Trophoblast cell (in vitro differentiated cells and primary cell): ENCODE measurements around the gene ONECUT2.

Source experiments
- DNase-seq, 2 donors: peaks; one replicate each; pipeline ENCODE4 v3.0.0-alpha.2; 2016
- H2AFZ ChIP-seq: 2 replicates; pipeline ENCODE4 v1.6.1; 2013; ENCODE audit warnings: low read length, moderate library complexity, mild to moderate bottlenecking; ENCODE audit not compliant: insufficient read depth, poor library complexity
- H2AK5ac ChIP-seq: 2 replicates; pipeline ENCODE4 v1.6.1; 2013; ENCODE audit warnings: mild to moderate bottlenecking, low read length
- H2BK120ac ChIP-seq: 2 replicates; pipeline ENCODE4 v1.6.1; 2013; ENCODE audit warnings: low read length, mild to moderate bottlenecking, moderate library complexity; ENCODE audit not compliant: insufficient read depth, poor library complexity
- H2BK12ac ChIP-seq: 2 replicates; pipeline ENCODE4 v1.6.1; 2013; ENCODE audit warnings: mild to moderate bottlenecking, low read length, moderate library complexity
- H2BK5ac ChIP-seq: 2 replicates; pipeline ENCODE4 v1.6.1; 2013; ENCODE audit warnings: low read length, low read depth, moderate library complexity, mild to moderate bottlenecking; ENCODE audit not compliant: poor library complexity
- H3K14ac ChIP-seq: 2 replicates; pipeline ENCODE4 v1.6.1; 2013; ENCODE audit warnings: mild to moderate bottlenecking, low read length
- H3K18ac ChIP-seq: 2 replicates; pipeline ENCODE4 v1.6.1; 2013; ENCODE audit warnings: mild to moderate bottlenecking, low read length
- H3K23ac ChIP-seq: 2 replicates; pipeline ENCODE4 v1.6.1; 2013; ENCODE audit warnings: low read length
- H3K27ac ChIP-seq: 2 replicates; pipeline ENCODE4 v1.5.1; 2013; ENCODE audit warnings: low read depth, mild to moderate bottlenecking, inconsistent platforms, low read length, moderate library complexity
- H3K27me3 ChIP-seq: 2 replicates; pipeline ENCODE4 v1.6.1; 2013; ENCODE audit warnings: inconsistent platforms, mild to moderate bottlenecking, low read length, moderate library complexity; ENCODE audit not compliant: insufficient read depth
- H3K36me3 ChIP-seq, 2 experiments: 1 replicate in 1 of 2; 2 replicates in 1 of 2; pipeline ENCODE4 v1.6.1; 2013; ENCODE audit warnings: low read length in 2 of 2, mild to moderate bottlenecking in 2 of 2, moderate library complexity in 1 of 2; ENCODE audit not compliant: insufficient read depth in 2 of 2, control insufficient read depth in 1 of 2
- H3K4ac ChIP-seq: 2 replicates; pipeline ENCODE4 v1.6.1; 2013; ENCODE audit warnings: low read depth, mild to moderate bottlenecking, low read length, moderate library complexity
- H3K4me1 ChIP-seq, 2 experiments: 1 replicate in 1 of 2; 2 replicates in 1 of 2; pipeline ENCODE4 v1.6.1; 2013; ENCODE audit warnings: low read length in 2 of 2, mild to moderate bottlenecking in 2 of 2, moderate library complexity in 1 of 2; ENCODE audit not compliant: insufficient read depth in 2 of 2, control insufficient read depth in 1 of 2
- H3K4me2 ChIP-seq: 2 replicates; pipeline ENCODE4 v1.6.1; 2013; ENCODE audit warnings: inconsistent platforms, mild to moderate bottlenecking, low read length, moderate library complexity
- H3K4me3 ChIP-seq: 2 replicates; pipeline ENCODE4 v1.5.1; 2013; ENCODE audit warnings: mild to moderate bottlenecking, low read depth, low read length, inconsistent platforms
- H3K79me1 ChIP-seq: one replicate; pipeline ENCODE4 v1.6.1; 2013; ENCODE audit warnings: low read length
- H3K79me2 ChIP-seq: 2 replicates; pipeline ENCODE4 v1.6.1; 2013; ENCODE audit warnings: low read length, mild to moderate bottlenecking; ENCODE audit not compliant: control insufficient read depth, insufficient read depth, poor library complexity
- H3K9ac ChIP-seq: 2 replicates; pipeline ENCODE4 v1.6.1; 2013; ENCODE audit warnings: mild to moderate bottlenecking, low read length
- H3K9me3 ChIP-seq: 2 replicates; pipeline ENCODE4 v1.6.1; 2013; ENCODE audit warnings: low read depth, mild to moderate bottlenecking, control low read depth, inconsistent platforms, low read length; ENCODE audit not compliant: insufficient read depth
- H4K12ac ChIP-seq: 2 replicates; pipeline ENCODE4 v1.6.1; 2013; ENCODE audit warnings: low read depth, mild to moderate bottlenecking, low read length, moderate library complexity
- H4K8ac ChIP-seq: 2 replicates; pipeline ENCODE4 v1.6.1; 2013; ENCODE audit warnings: low read depth, mild to moderate bottlenecking, low read length, moderate library complexity
- H4K91ac ChIP-seq: one replicate; pipeline ENCODE4 v1.6.1; 2013; ENCODE audit warnings: low read depth, mild to moderate bottlenecking, low read length, moderate library complexity
- WGBS: extraction: QIAGEN DNeasy Blood & Tissue Kit; methylation state at CpG from one replicate; pipeline ENCODE4 v1.1.7; 2013; ENCODE audit warnings: missing lambda C conversion rate; ENCODE audit not compliant: insufficient read length, insufficient coverage; ENCODE audit errors: extremely low coverage; 5-methylcytosine and 5-hydroxymethylcytosine counted together

ONECUT2 gene

DNA sequence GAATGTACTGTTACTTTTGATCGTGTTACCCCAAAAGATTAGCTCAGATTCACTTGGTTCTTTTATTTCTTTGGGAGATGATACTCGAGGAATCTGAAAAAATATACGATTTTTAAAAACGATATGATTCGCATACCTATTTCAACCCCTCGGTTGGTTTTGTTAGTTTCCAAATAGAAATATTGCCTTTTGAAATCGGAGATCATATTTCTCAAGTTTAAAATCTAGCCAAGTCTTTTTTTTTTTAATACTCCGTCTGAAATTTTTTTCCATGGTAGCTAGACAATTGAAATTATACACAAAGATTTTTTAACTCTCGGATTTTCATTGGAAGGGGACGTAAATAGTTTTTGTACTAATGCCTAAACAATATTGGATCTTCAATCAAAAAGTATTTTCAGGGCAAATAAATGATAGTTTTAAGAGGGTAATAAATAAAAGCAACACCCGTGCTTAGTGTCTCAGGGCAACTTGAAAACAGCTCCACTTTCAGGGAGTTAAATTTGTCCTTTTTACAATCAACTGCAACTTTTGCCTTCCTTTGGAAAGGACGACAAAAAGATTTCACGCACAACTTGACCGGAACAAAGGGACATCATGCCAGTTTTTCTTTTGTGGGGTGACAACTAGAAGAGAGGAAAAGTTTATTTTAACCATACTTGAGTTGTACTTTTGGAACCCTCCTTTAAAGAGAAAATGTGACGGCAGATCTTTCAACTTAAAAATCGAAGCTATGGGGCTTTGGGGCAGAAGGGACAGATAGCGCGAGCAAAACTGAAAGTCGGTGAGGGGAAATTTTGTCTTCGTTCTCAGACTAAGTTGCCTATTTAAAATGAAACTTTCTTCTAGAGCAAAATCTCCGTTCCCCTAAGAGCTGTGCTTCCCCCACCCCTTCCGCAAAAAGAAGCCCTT, 5.8 kb upstream of the ONECUT2 start:
- H3K23ac ChIP-seq, result no peak overlapping the region
- WGBS, result no CpG with 5 or more reads among the region's 22 CpGs

GRCh38 chr18:57430079-57431001, 4.8 kb upstream of the ONECUT2 start:
- Histone ChIP-seq H2AK5ac (no peak overlapping the region), H3K4ac (no peak overlapping the region), H3K9me3 (peaks cover 9% of the 10 kb centered on the region), H3K4me1 (peaks cover 12 to 16% of the 10 kb centered on the region in 2 experiments), H3K9ac (no peak overlapping the region), H3K4me2 (no peak overlapping the region), H4K8ac (no peak overlapping the region), H3K4me3 (no peak overlapping the region), H3K79me2 (no peaks in the 10 kb centered on the region), H3K27ac (no peak overlapping the region), H3K27me3 (peaks cover 65% of the 10 kb centered on the region), H3K36me3 (no peaks in the 10 kb centered on the region), H3K18ac (no peak overlapping the region), H2BK120ac (no peak overlapping the region), H2BK12ac (no peak overlapping the region), H4K12ac (no peak overlapping the region), H3K23ac (no peak overlapping the region), H2BK5ac (no peak overlapping the region), H2AFZ (no peak overlapping the region), H3K14ac (no peak overlapping the region), H3K79me1 (peaks cover 2% of the 10 kb centered on the region), H4K91ac (no peak overlapping the region)
- no CpG with 5 or more reads among the region's 34 CpGs for WGBS
- DNase-seq, result no peak

More for the DNA sequence above, 5.8 kb upstream of the ONECUT2 start:
- H3K14ac ChIP-seq, result no peak overlapping the region
- no peaks in the 10 kb centered on the region for H3K36me3 ChIP-seq
- H3K9me3 ChIP-seq, result peaks cover 9% of the 10 kb centered on the region
- H2BK5ac ChIP-seq, result no peak overlapping the region
- H3K18ac ChIP-seq, result no peak overlapping the region
- no peak overlapping the region for H2BK120ac ChIP-seq
- H2AK5ac ChIP-seq, result no peak overlapping the region
- H4K12ac ChIP-seq, result no peak overlapping the region
- peaks cover 2% of the 10 kb centered on the region for H3K79me1 ChIP-seq
- H3K27ac ChIP-seq, result no peak overlapping the region
- no peak overlapping the region for H4K91ac ChIP-seq
- H3K9ac ChIP-seq, result no peak overlapping the region
- no peaks in the 10 kb centered on the region for H3K79me2 ChIP-seq
- no peak overlapping the region for H3K4me3 ChIP-seq
- DNase-seq, result no peak
- no peak overlapping the region for H3K4ac ChIP-seq
- peaks cover 9 to 10% of the 10 kb centered on the region in 2 experiments for H3K4me1 ChIP-seq
- H3K4me2 ChIP-seq, result no peak overlapping the region
- H2BK12ac ChIP-seq, result no peak overlapping the region
- H4K8ac ChIP-seq, result no peak overlapping the region
- H2AFZ ChIP-seq, result no peak overlapping the region
- H3K27me3 ChIP-seq, result peaks cover 60% of the 10 kb centered on the region

DNA sequence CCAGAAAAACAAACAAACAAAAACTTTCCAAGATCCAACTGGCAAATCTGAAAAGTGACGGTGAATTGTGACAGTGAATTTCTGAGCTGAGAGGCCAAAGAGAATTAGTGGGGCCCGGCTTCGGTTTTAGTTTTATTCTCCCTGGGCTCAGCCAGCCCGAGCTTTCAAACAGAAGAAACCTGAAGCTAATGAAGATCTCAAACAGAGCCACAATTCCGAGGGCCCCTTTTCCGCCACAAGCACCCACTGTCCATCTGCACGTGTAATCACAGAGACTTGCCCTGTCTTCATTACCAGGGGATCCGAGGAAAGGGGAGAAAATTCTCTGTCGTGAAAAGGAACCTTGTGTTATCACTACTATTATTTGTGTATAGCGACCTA, 4.2 kb upstream of the ONECUT2 start:
- no peak overlapping the region for H3K4ac ChIP-seq
- no peak overlapping the region for H3K14ac ChIP-seq
- no peak overlapping the region for H2AFZ ChIP-seq
- H3K4me3 ChIP-seq, result no peak overlapping the region
- H3K79me2 ChIP-seq, result no peaks in the 10 kb centered on the region
- H4K12ac ChIP-seq, result no peak overlapping the region
- no peak overlapping the region for H3K4me2 ChIP-seq
- H2BK5ac ChIP-seq, result no peak overlapping the region
- WGBS, result no CpG with 5 or more reads among the region's 10 CpGs
- no peak overlapping the region for H3K18ac ChIP-seq
- H3K4me1 ChIP-seq, result peaks cover 14 to 18% of the 10 kb centered on the region in 2 experiments
- DNase-seq, result no peak
- no peak overlapping the region for H2BK120ac ChIP-seq
- H3K9ac ChIP-seq, result no peak overlapping the region
- no peak overlapping the region for H3K23ac ChIP-seq
- H2BK12ac ChIP-seq, result no peak overlapping the region
- H4K91ac ChIP-seq, result no peak overlapping the region
- no peak overlapping the region for H3K27ac ChIP-seq
- no peak overlapping the region for H2AK5ac ChIP-seq
- H3K9me3 ChIP-seq, result peaks cover 11% of the 10 kb centered on the region
- no peaks in the 10 kb centered on the region for H3K36me3 ChIP-seq
- H4K8ac ChIP-seq, result no peak overlapping the region
- H3K27me3 ChIP-seq, result peaks cover 67% of the 10 kb centered on the region
- peaks cover 2% of the 10 kb centered on the region for H3K79me1 ChIP-seq

DNA sequence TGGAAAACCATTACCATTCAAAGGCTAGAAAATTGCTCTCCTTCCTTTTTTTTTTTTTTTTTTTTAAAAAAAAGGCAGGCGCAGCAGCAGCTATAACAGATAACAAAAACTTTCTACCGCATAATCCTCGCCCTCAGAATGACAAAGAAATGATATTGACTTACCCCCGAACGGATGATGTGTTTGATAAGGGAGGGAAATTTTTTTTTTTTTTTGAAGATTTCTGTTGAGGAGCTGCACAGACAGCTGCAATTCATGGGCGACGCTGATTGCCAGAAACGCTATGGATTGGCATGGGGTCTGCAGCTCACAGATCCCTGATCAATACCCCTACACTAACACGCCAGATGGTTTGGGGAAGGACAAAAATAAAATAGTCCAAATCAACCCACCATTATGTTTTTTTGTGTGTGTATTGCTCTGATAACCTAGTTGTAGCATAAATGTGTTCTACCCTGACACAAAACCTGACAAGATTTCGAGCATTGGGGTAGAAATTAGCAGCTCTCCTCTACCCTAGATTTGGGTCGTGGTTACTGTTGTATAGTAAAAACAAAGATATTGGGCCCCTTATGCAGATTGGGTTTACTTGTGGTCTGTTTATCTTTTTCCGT, 3.6 kb upstream of the ONECUT2 start:
- Histone ChIP-seq H2BK12ac (no peak overlapping the region), H3K4ac (no peak overlapping the region), H3K4me3 (no peak overlapping the region), H3K9ac (no peak overlapping the region), H3K36me3 (no peaks in the 10 kb centered on the region), H3K79me1 (peaks cover 2% of the 10 kb centered on the region), H3K4me1 (peaks cover 15 to 23% of the 10 kb centered on the region in 2 experiments), H3K4me2 (no peak overlapping the region), H4K12ac (no peak overlapping the region), H2BK5ac (no peak overlapping the region), H2AK5ac (no peak overlapping the region), H4K91ac (no peak overlapping the region), H3K14ac (no peak overlapping the region), H3K23ac (no peak overlapping the region), H4K8ac (no peak overlapping the region), H2BK120ac (no peak overlapping the region), H3K18ac (no peak overlapping the region), H3K79me2 (no peaks in the 10 kb centered on the region), H2AFZ (no peak overlapping the region), H3K27me3 (peaks cover 70% of the 10 kb centered on the region), H3K9me3 (peaks cover 16% of the 10 kb centered on the region), H3K27ac (no peak overlapping the region)
- no CpG with 5 or more reads among the region's 12 CpGs for WGBS
- DNase-seq, result no peak
